Measurements from ENCODE around the gene BRICD5. TPM values are rescaled to one million over a fixed set of nuclear protein-coding genes. Genes with fewer than 3 reads are reported as not detected.
"Not testable (repeated sequence)": the region's sequence is repeated elsewhere in the genome, so short reads cannot be mapped to it uniquely, and the experiment has no call there.

BRICD5 gene
- 24.6 and 25.2 TPM in 2 replicates for total RNA-seq

GRCh38 chr16:2210386-2211365, at the start of gene BRICD5:
BRICD5 (minus strand) TSS chr16:2210863; CDS start chr16:2210833, 30 bp downstream.
- H3K4me3 Mint-ChIP-seq (ENCODE audit: low read depth) = peak within 1 kb of the TSS; percentile 15
- DNase-seq (ENCODE audit: low spot score) = no peak
- intact Hi-C loops (cut with micrococcal nuclease) = no loop called here

GRCh38 chr16:2260250-2260649, 49.6 kb upstream of the BRICD5 start:
- Mint-ChIP-seq H3K4me3 (ENCODE audit: low read depth) (no peak overlapping the region), H3K9me3 (no peaks in the 10 kb centered on the region), H3K4me1 (ENCODE audit: low read depth) (peaks cover 17% of the 10 kb centered on the region), H3K27ac (no peak overlapping the region), H3K36me3 (ENCODE audit: low read depth) (peaks cover 85% of the 10 kb centered on the region), H3K27me3 (ENCODE audit: low read depth) (no peaks in the 10 kb centered on the region)
- no peak for DNase-seq (ENCODE audit: low spot score)
- intact Hi-C loops (cut with micrococcal nuclease) = loop anchor here (10.0 kb wide), 1 partner anchor 255 kb away; the partner anchor contains the start of gene ATP6V0C

More at GRCh38 chr16:2210386-2211365, at the start of gene BRICD5:
- Mint-ChIP-seq H3K36me3 (ENCODE audit: low read depth) (peaks cover 47% of the 10 kb centered on the region), H3K9me3 (no peaks in the 10 kb centered on the region), H3K4me1 (ENCODE audit: low read depth) (peaks cover 23% of the 10 kb centered on the region), H3K27me3 (ENCODE audit: low read depth) (no peaks in the 10 kb centered on the region), H3K27ac (no peak within 1 kb of the TSS)

- not testable (repeated sequence) for DNase-seq (ENCODE audit: low spot score); H3K27ac Mint-ChIP-seq; H3K27me3 Mint-ChIP-seq (ENCODE audit: low read depth); H3K4me1 Mint-ChIP-seq (ENCODE audit: low read depth); H3K4me3 Mint-ChIP-seq (ENCODE audit: low read depth); H3K9me3 Mint-ChIP-seq
- H3K36me3 Mint-ChIP-seq (ENCODE audit: low read depth) = peaks cover 80% of the 10 kb centered on the region
- intact Hi-C loops (cut with micrococcal nuclease) = loop anchor here (10.0 kb wide), 1 partner anchor 234 kb away; the partner anchor contains the start of gene NHERF2
These were observed 47.9 kb upstream of the BRICD5 start for GRCh38 chr16:2258530-2258929.

- H3K27me3 Mint-ChIP-seq (ENCODE audit: low read depth) = no peaks in the 10 kb centered on the region
- intact Hi-C loops (cut with micrococcal nuclease) = loop anchor here (10.0 kb wide), 1 partner anchor 233 kb away; the partner anchor contains the start of gene NHERF2
- H3K27ac Mint-ChIP-seq = no peak overlapping the region
- H3K36me3 Mint-ChIP-seq (ENCODE audit: low read depth) = peaks cover 81% of the 10 kb centered on the region
- no peak for DNase-seq (ENCODE audit: low spot score)
- H3K9me3 Mint-ChIP-seq = no peaks in the 10 kb centered on the region
- H3K4me3 Mint-ChIP-seq (ENCODE audit: low read depth) = no peak overlapping the region
- peaks cover 8% of the 10 kb centered on the region for H3K4me1 Mint-ChIP-seq (ENCODE audit: low read depth)
These were observed 47.1 kb upstream of the BRICD5 start for GRCh38 chr16:2257726-2258125.

GRCh38 chr16:2256531-2257140, 46.0 kb upstream of the BRICD5 start:
- no peaks in the 10 kb centered on the region for H3K9me3 Mint-ChIP-seq
- peak overlapping the region; percentile 25 for H3K27ac Mint-ChIP-seq
- H3K4me1 Mint-ChIP-seq (ENCODE audit: low read depth) = peaks cover 3% of the 10 kb centered on the region
- no peaks in the 10 kb centered on the region for H3K27me3 Mint-ChIP-seq (ENCODE audit: low read depth)
- peaks cover 76% of the 10 kb centered on the region for H3K36me3 Mint-ChIP-seq (ENCODE audit: low read depth)
- no peak overlapping the region for H3K4me3 Mint-ChIP-seq (ENCODE audit: low read depth)
- intact Hi-C loops (cut with micrococcal nuclease) = loop anchor here (10.0 kb wide), 1 partner anchor 232 kb away; the partner anchor contains the start of gene NHERF2
- DNase-seq (ENCODE audit: low spot score) = no peak

- DNase-seq (ENCODE audit: low spot score) = no peak
- Mint-ChIP-seq H3K27ac (no peak overlapping the region), H3K9me3 (no peaks in the 10 kb centered on the region), H3K27me3 (ENCODE audit: low read depth) (no peaks in the 10 kb centered on the region), H3K4me3 (ENCODE audit: low read depth) (no peak overlapping the region), H3K36me3 (ENCODE audit: low read depth) (peaks cover 55% of the 10 kb centered on the region), H3K4me1 (ENCODE audit: low read depth) (peaks cover 1% of the 10 kb centered on the region)
- intact Hi-C loops (cut with micrococcal nuclease) = loop anchor here (10.0 kb wide), 1 partner anchor 228 kb away; the partner anchor contains the start of gene NHERF2
These were observed 42.6 kb upstream of the BRICD5 start for GRCh38 chr16:2253293-2253692.

GRCh38 chr16:2252806-2253148, 42.1 kb upstream of the BRICD5 start:
- H3K9me3 Mint-ChIP-seq = no peaks in the 10 kb centered on the region
- DNase-seq (ENCODE audit: low spot score) = no peak
- no peak overlapping the region for H3K4me3 Mint-ChIP-seq (ENCODE audit: low read depth)
- no peaks in the 10 kb centered on the region for H3K27me3 Mint-ChIP-seq (ENCODE audit: low read depth)
- intact Hi-C loops (cut with micrococcal nuclease) = loop anchor here (10.0 kb wide), 1 partner anchor 228 kb away; the partner anchor contains the start of gene NHERF2
- peaks cover 1% of the 10 kb centered on the region for H3K4me1 Mint-ChIP-seq (ENCODE audit: low read depth)
- H3K36me3 Mint-ChIP-seq (ENCODE audit: low read depth) = peaks cover 50% of the 10 kb centered on the region
- H3K27ac Mint-ChIP-seq = peak overlapping the region; percentile 49

GRCh38 chr16:2251296-2252111, 40.8 kb upstream of the BRICD5 start, which contains the start of gene ECI1:
ECI1 (minus strand) TSS chr16:2251587; CDS start chr16:2251566, 21 bp downstream.
- Mint-ChIP-seq H3K27me3 (ENCODE audit: low read depth) (no peaks in the 10 kb centered on the region), H3K4me3 (ENCODE audit: low read depth) (peak within 1 kb of the TSS; percentile 91), H3K36me3 (ENCODE audit: low read depth) (peaks cover 39% of the 10 kb centered on the region), H3K27ac (peak within 1 kb of the TSS; percentile 91), H3K9me3 (no peaks in the 10 kb centered on the region), H3K4me1 (ENCODE audit: low read depth) (peaks cover 1% of the 10 kb centered on the region)
- intact Hi-C loops (cut with micrococcal nuclease) = loop anchor here (1.0 to 10.0 kb wide), 2 partner anchors 17 to 227 kb away; partner anchors contain the start of genes NHERF2 and RNPS1
- peak; percentile 81 for DNase-seq (ENCODE audit: low spot score)

- peak; percentile 41 for DNase-seq (ENCODE audit: low spot score)
- Mint-ChIP-seq H3K9me3 (no peaks in the 10 kb centered on the region), H3K27ac (peak overlapping the region; percentile 91), H3K4me1 (ENCODE audit: low read depth) (peaks cover 1% of the 10 kb centered on the region), H3K4me3 (ENCODE audit: low read depth) (peak overlapping the region; percentile 91), H3K36me3 (ENCODE audit: low read depth) (peaks cover 35% of the 10 kb centered on the region), H3K27me3 (ENCODE audit: low read depth) (no peaks in the 10 kb centered on the region)
- intact Hi-C loops (cut with micrococcal nuclease) = loop anchor here (1.0 to 10.0 kb wide), 2 partner anchors 18 to 226 kb away; partner anchors contain the start of genes NHERF2 and RNPS1
These were observed 40.1 kb upstream of the BRICD5 start for GRCh38 chr16:2250652-2251295.

GRCh38 chr16:2246301-2246885, 35.7 kb upstream of the BRICD5 start:
- no peaks in the 10 kb centered on the region for H3K9me3 Mint-ChIP-seq
- no peak overlapping the region for H3K27ac Mint-ChIP-seq
- intact Hi-C loops (cut with micrococcal nuclease) = no loop called here
- H3K27me3 Mint-ChIP-seq (ENCODE audit: low read depth) = no peaks in the 10 kb centered on the region
- DNase-seq (ENCODE audit: low spot score) = no peak
- no peak overlapping the region for H3K4me3 Mint-ChIP-seq (ENCODE audit: low read depth)
- H3K36me3 Mint-ChIP-seq (ENCODE audit: low read depth) = peaks cover 14% of the 10 kb centered on the region
- H3K4me1 Mint-ChIP-seq (ENCODE audit: low read depth) = peaks cover 1% of the 10 kb centered on the region

- H3K27me3 Mint-ChIP-seq (ENCODE audit: low read depth) = no peaks in the 10 kb centered on the region
- intact Hi-C loops (cut with micrococcal nuclease) = no loop called here
- H3K4me3 Mint-ChIP-seq (ENCODE audit: low read depth) = no peak overlapping the region
- H3K27ac Mint-ChIP-seq = no peak overlapping the region
- peaks cover 11% of the 10 kb centered on the region for H3K36me3 Mint-ChIP-seq (ENCODE audit: low read depth)
- DNase-seq (ENCODE audit: low spot score) = no peak
- peaks cover 1% of the 10 kb centered on the region for H3K4me1 Mint-ChIP-seq (ENCODE audit: low read depth)
- no peaks in the 10 kb centered on the region for H3K9me3 Mint-ChIP-seq
These were observed 34.5 kb upstream of the BRICD5 start for GRCh38 chr16:2244926-2245795.

Data from activated T-helper 2 cell treated with anti-CD3 and anti-CD28 coated beads, Interferon-gamma antibody, Interleukin-2, Interleukin-4, amounts not matched to agents 10 μg/mL and 5 μg/mL and 100 μg/mL, durations not matched to agents 14 hours and 24 hours and 36 hours (primary cell).